Left cardiac atrium (tissue), 4 donors: Measurements from ENCODE around the gene SDF4. TPM values are rescaled to one million over a fixed set of nuclear protein-coding genes. Genes with fewer than 3 reads are reported as not detected.
A peak's percentile ranks its signal among the peaks of the same experiment; 100 is the strongest.
"Not testable (repeated sequence)": the region's sequence is repeated elsewhere in the genome, so short reads cannot be mapped to it uniquely, and the experiment has no call there.

Experiments used
- ATAC-seq, 2 donors: fragments of 200-7000 bp; cut with Tn5 transposase; one replicate each; pipeline ENCODE4 v1.9.1; 2020; ENCODE audit warnings: mild to moderate bottlenecking in 2 of 2, moderate library complexity in 2 of 2
- DNase-seq: peaks from one replicate; pipeline ENCODE4 v3.0.0-alpha.2; 2020
- intact Hi-C, 2 donors: fragments of 100-400 bp; cut with DNase I; formaldehyde crosslinking; loops; one replicate each; pipeline versions ENCODE4 v1.14.1 to v1.15.1; 2022 to 2023
- total RNA-seq, 2 donors: library from RNA; stranded (reverse); fragmentation: NEBNext Ultra II Directional; extraction: Animal tissue kit (Norgen Biotek cat#: 25700); gene quantifications; one replicate each; pipeline ENCODE4 v1.2.1, GENCODE V29; 2021
- donor health status: DM: no; HTN: yes; CAD: no.
- donor health status: DM: no; HTN: yes; CAD: no; lungs with severe emphysema.
- donor health status: DM: yes; HTN: yes; CAD: no.
- donor health status: Dilated cardiomyopathy.

SDF4 gene
- total RNA-seq, 2 donors from 2014 or later: 132 to 173 TPM

DNA sequence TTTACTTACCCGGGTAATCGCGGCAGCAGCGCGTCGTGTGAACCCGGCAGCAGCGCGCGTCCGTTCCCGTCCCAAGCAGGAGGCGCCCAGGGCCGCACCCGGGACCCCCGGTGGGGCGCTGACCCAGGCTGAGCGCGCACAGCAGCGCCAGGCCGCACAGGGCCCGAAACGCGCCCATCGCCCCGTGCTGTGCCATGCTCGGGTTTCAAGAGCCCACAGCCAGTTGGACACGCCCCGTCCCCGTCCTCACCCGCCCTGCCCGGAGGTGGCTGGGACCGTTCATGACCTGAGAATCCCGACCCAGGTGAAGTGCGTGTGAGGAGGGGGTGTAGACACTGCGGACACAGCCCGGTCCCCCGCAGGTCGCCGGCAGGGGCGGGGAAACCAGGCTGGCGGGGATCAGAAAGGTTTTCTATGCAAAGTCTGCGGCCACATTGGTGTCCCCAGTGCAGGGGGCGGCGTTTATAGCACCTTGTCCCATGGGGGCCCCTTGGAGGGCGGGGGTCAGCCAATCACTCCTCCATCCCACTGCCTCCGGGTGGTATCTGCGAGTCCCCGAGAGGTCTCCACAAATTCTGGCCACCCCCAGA, 25.3 kb downstream of the SDF4 start, which contains the start of gene TNFRSF18:
Gene TNFRSF18 (minus strand): TSS at position 217 of the 590 bp plus-strand sequence. CDS start 21 bp downstream, at position 196.
- DNase-seq (peak; percentile 20), ATAC-seq (peak in 1 of 2 donors; percentile 34)
- intact Hi-C loops: no loop called here

DNA sequence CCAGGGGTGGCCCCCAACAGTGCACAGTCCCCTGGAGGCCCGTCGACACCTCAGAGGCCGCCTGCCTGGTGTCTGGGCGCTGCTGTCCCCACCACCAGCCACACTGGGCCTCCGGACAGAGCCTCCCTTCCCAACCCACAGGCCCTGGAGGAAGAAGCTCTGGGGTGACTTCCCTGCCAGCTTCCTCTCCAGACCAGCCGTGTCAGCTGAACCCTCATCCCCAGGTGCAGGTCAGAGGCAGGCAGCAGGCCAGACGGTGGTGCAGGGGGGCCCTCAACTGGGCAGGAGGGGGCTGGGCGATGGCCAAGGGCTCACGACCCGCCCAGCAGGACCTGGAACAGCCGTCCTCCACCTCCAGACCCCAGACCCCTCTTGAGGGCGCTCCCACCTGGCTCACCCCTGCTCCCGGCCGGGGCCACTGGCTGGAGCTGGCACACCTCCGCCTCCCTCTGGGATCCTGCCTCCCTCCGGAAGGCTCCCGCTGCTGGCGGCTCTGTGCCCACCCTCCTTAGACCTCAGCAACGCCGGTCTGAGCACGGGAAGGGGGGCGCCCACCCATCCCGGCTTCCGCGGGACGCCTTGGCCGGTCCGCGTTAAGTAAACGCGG, 25.9 kb downstream of the SDF4 start:
- intact Hi-C loops: no loop called here
- DNase-seq (peak; percentile 15), ATAC-seq (no peak)

DNA sequence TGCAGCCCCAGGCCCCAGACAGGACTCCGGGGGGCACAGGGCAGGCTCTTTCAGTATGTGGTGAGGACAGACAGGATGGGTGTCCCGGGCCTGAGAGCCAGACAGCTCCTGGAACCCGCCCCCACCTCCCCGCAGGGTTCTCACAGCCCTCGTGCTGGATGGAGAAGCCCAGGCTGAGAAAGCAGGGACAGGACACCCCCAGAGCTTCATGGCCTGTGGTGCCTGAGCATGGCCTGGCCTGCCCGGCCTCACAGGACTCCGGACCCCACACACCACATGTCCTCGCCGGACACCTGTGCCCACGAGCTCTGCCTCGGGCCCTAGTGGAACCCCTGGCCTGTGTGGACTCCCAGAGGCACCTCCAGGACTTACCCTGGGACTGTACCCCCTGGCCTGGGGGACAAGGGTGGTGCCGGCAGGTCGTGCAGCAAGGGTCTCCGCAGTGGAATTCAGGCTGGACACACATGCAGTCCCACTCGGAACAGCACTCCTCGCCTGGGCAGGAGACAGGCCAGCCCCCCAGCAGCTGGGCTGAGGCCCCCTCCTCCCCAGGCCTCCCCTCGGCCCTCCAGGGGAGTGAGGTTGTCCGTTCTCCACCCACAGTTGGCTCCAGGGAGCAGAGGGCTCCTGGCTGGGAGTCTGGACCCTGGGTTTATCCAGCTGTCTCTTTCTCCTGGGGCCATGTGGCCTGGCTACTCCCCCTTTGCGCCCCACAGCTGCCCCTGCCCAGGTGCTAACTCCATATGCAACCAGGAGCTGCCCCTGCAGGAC, 26.6 kb downstream of the SDF4 start:
- peak; percentile 15 for DNase-seq
- intact Hi-C loops: no loop called here
- ATAC-seq: no peak

DNA sequence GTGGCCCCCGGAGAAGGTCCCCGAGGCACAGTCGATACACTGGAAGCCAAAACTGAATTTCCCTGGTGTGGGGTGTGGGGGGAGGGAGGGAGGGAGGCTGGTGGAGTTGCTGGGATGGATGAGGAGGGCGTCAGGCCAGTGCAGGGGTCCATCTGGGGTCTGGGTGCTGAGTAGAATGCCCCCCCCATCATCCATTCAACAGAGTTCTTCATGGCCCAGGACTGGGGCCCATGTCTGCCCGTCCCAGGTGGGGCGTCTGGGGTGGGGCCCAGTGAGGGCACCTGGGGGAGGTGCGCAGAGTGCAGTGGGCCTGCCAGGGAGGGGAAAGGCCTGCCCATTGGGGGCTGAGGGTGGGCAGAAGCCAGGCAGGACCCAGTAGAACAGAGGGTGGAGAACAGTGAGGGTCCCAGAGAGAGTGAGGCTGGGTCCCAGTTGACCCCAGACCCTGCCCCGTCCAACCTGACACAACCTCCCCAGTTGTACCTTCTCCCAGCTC, 27.3 kb downstream of the SDF4 start:
- DNase-seq: no peak
- intact Hi-C loops: no loop called here

DNA sequence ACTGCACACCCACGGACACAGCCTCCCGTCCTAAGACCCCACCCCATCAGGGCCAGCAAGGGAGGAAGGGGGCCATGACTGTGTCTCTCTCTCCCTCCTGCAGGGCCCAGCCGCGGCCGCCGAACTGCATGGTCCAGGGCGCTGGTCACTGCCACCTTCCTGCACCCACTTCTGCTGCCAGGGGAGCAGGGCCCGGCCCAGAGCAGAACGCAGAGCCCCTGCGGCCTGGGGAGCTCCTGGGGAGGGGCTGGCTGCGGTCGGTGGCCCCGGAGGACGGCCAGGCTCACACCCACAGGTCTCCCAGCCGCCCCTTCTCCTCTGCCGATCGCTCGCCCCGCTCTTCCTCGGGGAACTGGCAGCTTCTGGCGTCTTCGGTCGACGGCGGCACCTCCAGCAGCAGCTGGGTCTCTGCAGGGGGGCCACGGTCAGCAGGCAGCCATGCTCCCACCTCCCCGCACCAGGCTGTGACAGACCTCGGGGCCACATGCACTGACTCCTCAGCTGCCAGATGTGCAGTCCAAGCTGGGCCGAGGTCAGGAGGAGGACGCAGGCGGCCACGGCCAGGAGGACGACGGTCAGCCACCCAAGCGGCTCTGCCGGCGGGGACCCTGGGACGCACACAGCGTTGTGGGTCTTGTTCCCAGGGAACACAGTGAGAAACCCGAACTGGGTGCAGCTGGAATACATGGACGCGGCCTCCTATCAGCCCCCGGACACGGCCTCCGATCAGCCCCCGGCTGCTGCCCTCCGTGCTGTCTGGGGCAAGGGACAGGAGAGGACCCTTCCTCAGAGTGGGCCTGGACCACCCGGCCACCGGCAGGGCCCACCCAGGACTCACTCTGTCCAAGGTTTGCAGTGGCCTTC, 28.0 kb downstream of the SDF4 start:
- intact Hi-C loops: no loop called here
- ATAC-seq: no peak
- peak; percentile 27 for DNase-seq

More for the DNA sequence above, 27.3 kb downstream of the SDF4 start:
- no peak for ATAC-seq

DNA sequence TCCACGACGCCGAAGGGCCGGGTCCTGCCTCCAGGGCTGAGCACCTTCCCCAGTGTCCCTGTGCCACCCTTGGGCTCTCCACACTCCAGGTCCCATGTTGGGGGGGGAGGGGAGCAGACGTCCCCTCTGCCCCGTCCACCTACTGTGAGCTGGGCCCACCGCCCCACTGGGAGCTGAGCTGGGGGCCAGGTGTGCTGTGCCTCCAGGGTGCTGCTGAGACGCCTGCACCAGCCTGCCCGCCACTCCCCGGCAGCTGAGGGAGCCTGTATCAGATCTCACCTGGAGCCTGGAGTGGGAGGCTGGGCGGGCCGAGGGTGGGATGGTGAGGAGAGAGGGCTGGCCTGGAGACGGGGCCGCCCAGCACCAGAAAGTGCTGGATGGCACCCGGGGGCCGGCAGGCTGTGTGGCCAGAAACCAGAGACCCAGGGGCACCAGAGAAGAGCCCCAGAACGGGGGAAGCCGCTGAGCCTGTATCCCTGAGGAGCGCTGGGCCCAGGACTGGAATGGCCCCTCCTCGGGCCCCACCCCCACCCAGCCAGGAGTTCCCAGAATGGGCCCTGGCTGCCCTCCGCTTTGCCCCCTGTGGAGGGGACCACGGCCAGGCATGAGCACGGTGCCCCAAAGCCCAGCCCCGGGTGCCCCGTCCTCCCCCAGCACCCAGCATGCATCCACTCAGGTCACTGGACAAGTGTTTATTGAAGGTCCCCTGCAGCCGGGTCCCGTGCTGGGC, 28.8 kb downstream of the SDF4 start:
- intact Hi-C loops: no loop called here
- ATAC-seq (no peak), DNase-seq (peak; percentile 17)

DNA sequence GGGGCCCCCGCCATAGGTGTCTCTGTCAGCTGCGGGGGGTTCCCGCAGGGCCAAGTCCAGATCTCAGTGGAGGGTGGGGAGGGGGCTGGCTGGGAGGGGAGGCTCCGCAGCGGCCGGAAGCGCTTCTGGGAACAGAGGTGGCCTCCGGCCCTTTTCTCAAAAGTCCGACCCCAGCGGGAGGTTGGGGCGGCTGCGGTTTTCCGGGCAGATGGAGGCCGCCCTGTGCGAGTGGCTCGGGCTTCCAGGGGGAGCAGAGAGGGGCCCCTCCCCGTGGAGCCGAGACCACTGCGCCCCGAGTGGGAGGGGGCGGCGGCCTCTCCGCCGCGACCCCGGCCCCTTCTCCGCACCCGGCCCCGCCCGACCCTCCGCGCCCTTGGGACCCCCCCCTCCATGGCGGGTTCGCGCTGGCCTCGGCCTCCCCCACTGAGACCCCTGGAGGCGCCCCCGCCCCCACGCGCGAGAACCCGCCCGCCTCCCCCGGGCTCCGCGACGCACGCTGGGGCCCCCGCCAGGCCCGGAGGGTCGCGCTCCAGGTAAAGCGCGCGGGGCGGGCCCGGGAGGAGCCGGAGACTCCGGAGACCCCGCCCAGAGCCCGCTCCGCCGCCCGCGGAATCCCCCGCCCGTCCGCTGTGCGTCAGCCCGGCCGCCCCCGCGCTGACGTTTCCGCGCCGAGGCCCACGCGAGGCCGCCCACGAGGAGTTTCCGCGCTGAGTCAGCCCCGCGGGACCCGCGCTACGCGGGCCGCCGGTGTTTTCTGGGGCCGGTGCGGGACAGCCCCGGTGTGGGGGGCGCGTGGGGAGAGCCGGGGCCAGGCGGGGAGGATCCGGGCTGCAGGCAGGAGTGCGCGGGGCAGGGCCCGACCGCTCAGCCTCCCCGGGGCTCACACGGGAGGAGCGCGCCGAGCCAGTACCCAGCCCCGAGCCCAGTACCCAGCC, 30.7 kb downstream of the SDF4 start:
- intact Hi-C loops: no loop called here
- ATAC-seq (peak; percentile 74 to 84), DNase-seq (peak; percentile 76)

DNA sequence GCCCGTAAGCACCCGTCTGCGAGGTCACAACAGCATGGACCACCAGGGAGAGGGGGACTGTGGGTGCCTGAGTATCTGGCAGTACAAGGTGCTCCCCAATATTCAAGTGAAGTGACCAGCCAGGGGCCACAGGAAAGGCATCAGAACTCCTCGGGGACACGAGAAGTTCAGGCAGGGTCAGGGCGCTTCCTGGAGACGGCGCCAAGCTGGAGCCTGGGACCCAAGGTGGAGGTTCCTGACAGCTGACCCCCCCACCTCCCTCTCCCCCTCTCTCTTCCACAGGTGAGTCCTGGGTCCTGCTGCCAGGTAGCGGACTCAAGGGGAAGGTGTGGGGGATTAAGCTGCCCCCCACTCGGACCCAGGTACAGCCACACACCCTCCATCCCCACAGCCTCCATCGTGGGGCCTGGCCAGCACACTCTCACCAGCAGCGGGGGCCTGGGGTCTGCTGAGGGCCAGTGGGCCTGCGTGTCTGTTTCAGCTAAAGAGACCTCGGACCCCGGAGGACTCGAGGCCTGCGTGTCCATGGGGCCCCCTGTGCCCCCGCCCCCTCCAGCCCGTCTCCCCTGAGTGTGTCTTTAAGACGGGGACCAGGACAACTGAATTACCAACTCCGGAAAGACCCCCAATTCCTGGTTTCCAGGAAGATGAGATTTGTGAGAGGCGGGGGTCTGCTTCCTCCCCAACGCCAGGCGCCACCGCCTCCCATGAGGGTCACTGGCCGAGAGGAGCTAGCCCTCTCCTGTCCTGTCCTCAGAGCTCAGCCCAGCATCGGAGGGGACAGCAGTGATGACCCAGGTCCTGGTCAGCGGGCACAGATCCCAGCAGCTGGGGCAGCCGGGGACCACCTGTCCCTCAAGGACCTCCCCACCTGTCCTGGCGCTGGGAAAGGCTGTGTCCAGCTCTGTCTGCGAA, 31.6 kb downstream of the SDF4 start:
- peak; percentile 22 for DNase-seq
- ATAC-seq: no peak
- intact Hi-C loops: no loop called here

DNA sequence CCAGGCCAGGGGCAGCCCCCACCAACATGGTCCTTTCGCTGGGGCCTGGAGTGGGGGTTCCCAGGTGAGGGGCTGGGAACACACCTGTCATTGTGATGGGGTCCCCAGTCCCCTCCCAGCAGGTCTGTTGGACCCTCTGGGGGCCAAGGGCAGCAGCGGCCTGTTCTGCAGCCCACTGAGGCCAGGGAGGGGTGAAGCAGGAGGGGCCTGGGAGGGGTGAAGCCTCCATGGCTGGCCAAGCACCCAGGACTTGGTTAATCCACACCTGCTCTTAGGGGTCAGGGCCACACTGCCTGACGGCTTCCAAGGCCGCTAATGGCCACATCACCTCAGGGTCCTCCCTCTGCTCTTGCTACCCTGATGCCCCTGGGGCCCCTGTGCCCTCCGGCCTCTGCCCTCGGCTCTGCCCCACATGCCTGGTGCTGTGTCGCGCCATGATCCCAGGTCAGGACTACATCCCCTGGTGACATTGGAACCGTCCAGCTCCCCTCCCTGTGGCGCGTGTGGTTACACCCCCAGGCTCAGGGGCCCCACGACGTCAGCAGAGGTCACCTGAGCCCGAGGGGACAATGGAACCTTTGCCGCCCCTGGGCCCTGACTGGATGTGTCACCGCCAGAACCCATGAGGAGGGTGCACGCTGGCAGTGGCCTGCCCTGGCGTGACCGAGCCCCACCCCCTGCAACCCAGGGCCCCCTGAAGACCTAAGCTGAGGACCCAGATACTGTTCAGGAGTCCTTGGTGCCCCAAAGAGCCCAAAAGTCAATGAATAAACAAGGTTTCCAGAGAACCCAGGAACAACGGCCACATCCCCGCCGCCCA, 32.5 kb downstream of the SDF4 start:
- ATAC-seq (no peak), DNase-seq (peak; percentile 16)
- intact Hi-C loops: no loop called here

DNA sequence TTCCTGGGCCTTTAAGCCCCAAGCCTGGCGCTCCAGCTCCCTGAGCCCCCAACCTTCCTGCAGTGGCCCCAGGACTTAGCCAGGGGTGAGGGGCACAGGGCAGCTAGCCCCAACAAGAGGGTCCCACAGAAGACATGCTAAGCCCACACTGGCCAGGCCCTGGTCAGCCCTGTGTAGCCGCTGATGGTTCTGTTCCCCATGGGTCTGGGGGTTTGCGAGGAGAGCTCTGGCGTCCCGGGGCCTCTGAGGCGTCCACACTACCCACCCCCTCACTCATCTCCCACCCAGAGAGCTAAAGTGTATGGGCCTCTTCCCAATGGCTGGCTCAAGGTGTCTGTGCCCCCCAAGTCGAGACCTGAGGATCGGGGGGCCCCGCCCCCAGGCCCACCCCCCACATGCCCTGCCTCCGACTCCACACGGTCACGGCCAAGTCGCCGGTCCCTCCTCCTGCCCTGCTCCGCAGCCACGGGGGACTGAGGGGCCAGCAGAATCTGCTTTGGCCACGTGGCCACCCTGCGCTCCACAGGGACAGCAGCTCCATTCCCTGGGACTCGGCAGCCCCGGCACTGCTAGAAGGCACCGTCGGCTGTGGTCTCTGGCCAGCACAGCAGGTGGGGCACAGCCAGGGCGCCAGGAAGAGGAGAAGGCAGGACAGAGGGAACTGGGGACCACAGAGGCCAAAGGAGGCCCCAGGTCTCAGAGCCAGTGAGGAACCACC, 33.2 kb downstream of the SDF4 start:
- intact Hi-C loops: no loop called here

DNA sequence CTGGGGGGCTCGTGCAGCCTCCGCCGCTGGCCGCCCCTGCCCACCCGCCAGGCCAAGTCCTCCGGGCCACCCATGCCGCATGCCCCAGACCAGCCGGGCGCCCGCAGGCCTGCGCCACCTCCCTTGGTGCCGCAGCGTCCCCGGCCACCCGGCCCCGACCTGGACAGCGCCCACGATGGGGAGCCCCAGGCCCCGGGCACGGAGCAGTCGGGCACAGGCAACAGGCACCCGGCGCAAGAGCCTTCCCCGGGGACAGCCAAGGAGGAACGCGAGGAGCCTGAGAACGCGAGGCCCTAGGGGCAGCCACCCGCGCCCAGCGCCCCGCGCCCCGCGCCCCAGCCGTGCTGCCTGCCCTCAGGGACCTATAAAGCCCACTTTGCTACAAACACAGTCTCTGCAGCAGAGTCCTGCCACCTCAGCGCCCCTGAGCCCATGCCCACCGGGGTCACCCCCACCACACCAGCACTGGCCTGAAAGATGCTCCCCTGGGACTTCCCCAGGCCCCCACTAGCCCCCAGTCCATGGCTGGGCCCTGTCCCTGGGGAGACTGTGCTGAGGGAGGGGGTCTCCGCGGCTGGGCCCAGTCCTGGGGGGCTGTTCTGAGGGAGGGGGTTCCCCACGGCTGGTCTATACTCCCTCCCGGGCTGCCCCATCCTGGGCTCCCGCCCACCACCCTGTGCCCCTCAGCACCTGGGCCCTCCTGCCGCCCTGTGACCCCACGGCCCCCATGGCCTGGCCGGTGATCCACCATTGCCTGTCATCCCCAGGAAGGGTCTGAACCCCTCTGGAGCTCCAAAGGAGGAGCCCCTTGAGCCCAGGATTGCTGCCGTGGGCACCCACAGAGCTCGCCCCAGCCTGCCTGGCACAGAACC, 34.0 kb downstream of the SDF4 start:
- intact Hi-C loops: no loop called here
- DNase-seq (peak; percentile 19), ATAC-seq (no peak)

More for the DNA sequence above, 33.2 kb downstream of the SDF4 start:
- DNase-seq: peak; percentile 15
- no peak for ATAC-seq

DNA sequence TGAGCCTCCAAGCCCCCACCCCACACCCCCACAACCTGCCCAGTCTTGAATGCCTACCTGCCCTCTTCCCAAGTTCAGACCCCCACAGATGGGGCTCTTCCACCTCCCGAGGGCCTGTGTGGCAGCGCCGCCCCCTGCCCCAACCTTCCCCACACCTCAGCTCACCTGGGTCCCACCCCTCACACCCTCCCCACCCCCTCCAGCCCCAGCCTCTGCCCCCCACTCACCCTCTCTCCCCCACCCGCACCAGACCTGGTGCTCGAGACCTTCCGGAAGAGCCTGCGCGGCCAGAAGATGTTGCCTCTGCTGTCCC, 34.7 kb downstream of the SDF4 start:
- no peak for DNase-seq
- ATAC-seq: no peak
- intact Hi-C loops: no loop called here

DNA sequence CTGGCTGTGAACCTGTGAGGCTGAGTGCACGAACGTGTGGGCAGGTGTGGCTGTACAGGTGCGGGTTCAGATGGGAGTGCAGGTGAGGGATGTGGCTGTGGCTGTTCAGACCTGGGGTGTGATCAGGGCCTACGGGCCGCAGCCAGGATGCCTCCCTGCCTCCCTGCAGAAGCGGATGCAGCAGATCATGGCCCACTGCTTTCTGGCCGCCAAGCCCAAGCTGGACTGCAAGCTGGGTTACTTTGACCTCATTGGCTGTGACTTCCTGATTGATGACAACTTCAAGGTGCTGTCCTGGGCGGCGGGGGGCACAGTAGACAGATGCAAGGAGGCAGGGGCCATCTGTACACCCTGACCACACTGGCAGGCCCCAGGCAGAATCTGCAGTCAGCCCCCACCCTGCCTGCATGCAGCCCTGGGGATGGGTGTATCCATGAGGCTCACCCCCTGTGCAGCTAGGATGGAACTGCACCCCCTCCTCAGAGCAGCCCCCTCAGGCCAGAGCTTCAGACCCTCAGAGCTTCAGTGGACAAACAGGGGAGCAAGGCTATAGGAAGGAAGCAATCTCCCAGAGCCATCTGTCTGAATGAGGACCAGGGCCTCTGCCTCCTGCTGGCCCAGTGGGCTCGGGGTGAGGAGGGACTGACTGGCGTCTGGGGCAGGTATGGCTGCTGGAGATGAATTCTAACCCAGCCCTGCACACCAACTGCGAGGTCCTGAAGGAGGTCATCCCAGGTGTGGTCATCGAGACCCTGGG, 35.2 kb downstream of the SDF4 start:
- intact Hi-C loops: no loop called here
- ATAC-seq (no peak), DNase-seq (no peak)

DNA sequence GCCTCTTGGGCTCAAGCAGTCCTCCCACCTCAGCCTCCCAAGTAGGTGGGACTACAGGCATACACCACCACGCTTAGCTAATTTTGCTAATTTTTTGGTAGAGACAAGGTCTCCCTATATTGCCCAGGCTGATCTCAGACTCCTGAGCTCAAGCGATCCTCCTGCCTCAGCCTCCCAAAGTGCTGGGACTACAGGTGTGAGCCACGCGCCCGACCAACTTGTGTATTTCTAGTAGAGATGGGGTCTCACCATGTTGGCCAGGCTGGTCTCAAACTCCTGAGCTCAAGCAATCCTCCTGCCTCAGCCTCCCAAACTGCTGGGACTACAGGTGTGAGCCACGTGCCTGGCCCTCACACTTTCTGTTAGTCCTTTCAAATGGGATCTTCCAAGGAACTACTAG, 36.1 kb downstream of the SDF4 start:
- ATAC-seq, intact Hi-C loops, DNase-seq: not testable (repeated sequence)
